K562 (cell line): ENCODE data around the gene RASGRP1. TPM values are rescaled to one million over a fixed set of nuclear protein-coding genes. Genes with fewer than 3 reads are reported as not detected.

Source experiments
- ATAC-seq: fragments of 200-7000 bp; cut with Tn5 transposase; 3 replicates; pipeline ENCODE4 v1.9.1; 2020; ENCODE audit warnings: moderate library complexity
- BruUV-seq: library from RNA; stranded (reverse); fragments of 400-500 nt; replicated peaks from 2 replicates; lab custom pipeline; 2021; lab: Mats Ljungman, UMichigan
- CTCF ChIA-PET: fragments of 300-600 bp; formaldehyde crosslinking; extraction: SDS; loops from one replicate; lab custom pipeline; 2021; ENCODE audit warnings: low intra/inter-chr PET ratio; lab: Yijun Ruan, JAX
- POLR2A ChIA-PET: fragments of 300-600, 350-650 bp; sonication (Branson Sonifier 250); formaldehyde crosslinking; extraction: SDS; loops from one replicate; lab custom pipeline; 2021; ENCODE audit warnings: antibody characterized with exemption, inconsistent platforms; lab: Yijun Ruan, JAX
- DNase-seq, 4 experiments: peaks; one replicate each; pipeline versions ENCODE4 v3.0.0 to v3.0.0-alpha.2; 2011 to 2018; ENCODE audit warnings: low spot score in 3 of 4, mixed read lengths in 3 of 4; ENCODE audit errors: extremely low read depth in 1 of 4
- FAIRE-seq: peaks from 2 replicates; lab custom pipeline; 2011; peaks lifted over from hg19 to GRCh38; lab: Jason Lieb, UNC
- H2AFZ ChIP-seq: 2 replicates; pipeline ENCODE4 v1.6.0; 2011; ENCODE audit warnings: low read depth, low read length, control low read depth, inconsistent platforms
- H3K27ac ChIP-seq: fragments of 200-600 bp; 3 replicates; pipeline ENCODE4 v1.8.0; 2011; ENCODE audit warnings: low read depth, mild to moderate bottlenecking, control low read depth, inconsistent platforms, low read length, moderate library complexity, mixed read lengths; ENCODE audit errors: extremely low read depth
- H3K27me3 ChIP-seq, 2 experiments: fragments of 300-600 bp in 1 of 2; 2 replicates in 1 of 2; 3 replicates in 1 of 2; pipeline versions ENCODE4 v1.6.0 to v1.8.0; 2011; ENCODE audit warnings: inconsistent platforms in 2 of 2, low read length in 2 of 2, mild to moderate bottlenecking in 1 of 2, mixed read lengths in 1 of 2, moderate library complexity in 1 of 2; ENCODE audit not compliant: control insufficient read depth in 2 of 2, insufficient read depth in 2 of 2
- H3K36me3 ChIP-seq: fragments of 300-600 bp; 3 replicates; pipeline ENCODE4 v1.8.0; 2011; ENCODE audit warnings: mild to moderate bottlenecking, low read length, inconsistent platforms; ENCODE audit not compliant: control insufficient read depth, insufficient read depth
- H3K4me1 ChIP-seq, 2 experiments: fragments of 200-600 bp in 1 of 2; replicated peaks in 1 of 2; 2 replicates in 1 of 2; 3 replicates in 1 of 2; pipeline versions ENCODE4 v1.5.1 to v1.8.0; 2011; ENCODE audit warnings: inconsistent platforms in 2 of 2, low read length in 2 of 2, mild to moderate bottlenecking in 1 of 2, mixed read lengths in 1 of 2, moderate library complexity in 1 of 2; ENCODE audit not compliant: control insufficient read depth in 2 of 2, insufficient read depth in 2 of 2
- H3K4me2 ChIP-seq: 2 replicates; pipeline ENCODE4 v1.6.1; 2011; ENCODE audit warnings: low read length, control low read depth, inconsistent platforms, mixed read lengths; ENCODE audit not compliant: insufficient read depth
- H3K4me3 ChIP-seq: fragments of 200-600 bp; sonication (generic), shearing (Covaris generic); 2 replicates; pipeline ENCODE4 v1.5.1; 2016; ENCODE audit warnings: control low read depth, inconsistent platforms
- H3K79me2 ChIP-seq: fragments of 200-600 bp; 3 replicates; pipeline ENCODE4 v1.8.0; 2011; ENCODE audit warnings: low read length, inconsistent platforms; ENCODE audit not compliant: control insufficient read depth, insufficient read depth
- H3K9ac ChIP-seq, 2 experiments: 2 replicates each; pipeline versions ENCODE4 v1.6.0 to v1.6.1; 2011; ENCODE audit warnings: low read depth in 2 of 2, low read length in 2 of 2, control low read depth in 1 of 2, inconsistent platforms in 1 of 2, mild to moderate bottlenecking in 1 of 2, mixed read lengths in 1 of 2; ENCODE audit not compliant: insufficient read depth in 1 of 2
- H3K9me1 ChIP-seq: one replicate; pipeline ENCODE4 v1.6.0; 2011; ENCODE audit warnings: inconsistent platforms, mild to moderate bottlenecking, low read length, moderate library complexity; ENCODE audit not compliant: control insufficient read depth, insufficient read depth
- H3K9me3 ChIP-seq: replicated peaks from 2 replicates; pipeline ENCODE4 v1.5.1; 2011; ENCODE audit warnings: low read depth, low read length, inconsistent platforms; ENCODE audit not compliant: control insufficient read depth, insufficient read depth
- H4K20me1 ChIP-seq: replicated peaks from 2 replicates; pipeline ENCODE4 v1.6.1; 2011; ENCODE audit warnings: low read length, inconsistent platforms, mixed read lengths; ENCODE audit not compliant: control insufficient read depth, insufficient read depth
- E2F1 ChIP-seq: sonication (generic); formaldehyde crosslinking; IDR thresholded peaks from 2 replicates; pipeline ENCODE4 v1.8.1; 2023; ENCODE audit warnings: mild to moderate bottlenecking, missing genetic modification reagents, moderate library complexity
- ELF4 ChIP-seq: fragments of 450-650 bp; formaldehyde crosslinking; IDR thresholded peaks from 2 replicates; pipeline ENCODE4 v1.4.0; 2022; ENCODE audit warnings: missing genetic modification characterization
- GTF3C2 ChIP-seq: IDR thresholded peaks from 3 replicates; pipeline ENCODE4 v1.6.1; 2011; ENCODE audit warnings: borderline replicate concordance, mild to moderate bottlenecking, moderate library complexity; ENCODE audit not compliant: insufficient read length; ENCODE audit errors: extremely low read depth
- NFE2 ChIP-seq: IDR thresholded peaks from 2 replicates; pipeline ENCODE4 v1.6.1; 2014; ENCODE audit warnings: antibody characterized with exemption, low read depth
- NONO ChIP-seq, 2 experiments: fragments of 200-400 bp in 1 of 2; fragments of 450-650 bp in 1 of 2; formaldehyde crosslinking in 1 of 2; IDR thresholded peaks; 2 replicates each; pipeline ENCODE4 v1.6.1; 2017; ENCODE audit warnings: low read depth in 2 of 2, mild to moderate bottlenecking in 2 of 2, moderate library complexity in 2 of 2, low read length in 1 of 2
- SMAD1 ChIP-seq: fragments of 150-350 bp; IDR thresholded peaks from 2 replicates; pipeline ENCODE4 v1.6.1; 2014; ENCODE audit warnings: low read length, low read depth; ENCODE audit not compliant: partially characterized antibody
- THAP12 ChIP-seq: fragments of 250-450 bp; sonication (Bioruptor Pico); IDR thresholded peaks from 2 replicates; pipeline ENCODE4 v1.9.0; 2021; ENCODE audit warnings: mild to moderate bottlenecking, inconsistent platforms
- U2AF2 ChIP-seq: fragments of 200-400 bp; formaldehyde crosslinking; optimal IDR thresholded peaks from 2 replicates; pipeline ENCODE3; 2017; ENCODE audit warnings: low read depth, mild to moderate bottlenecking, low read length
- ZNF146 ChIP-seq: IDR thresholded peaks from one replicate; pipeline ENCODE4 v1.6.1; 2018; ENCODE audit warnings: missing compliant biosample characterization; ENCODE audit not compliant: unreplicated experiment
- ZNF512 ChIP-seq: IDR thresholded peaks from 2 replicates; pipeline ENCODE4 v1.6.1; 2016; ENCODE audit warnings: missing genetic modification characterization, missing compliant biosample characterization
- WGBS: fragments of 100-300 bp; shearing (Covaris generic); methylation state at CpG from one replicate; pipeline ENCODE4 v1.1.6; 2016; ENCODE audit warnings: low coverage, mixed read lengths; ENCODE audit not compliant: insufficient coverage; ENCODE audit errors: missing lambda C conversion rate; 5-methylcytosine and 5-hydroxymethylcytosine counted together
- in situ Hi-C: fragments of 300-500 bp; cut with MboI; formaldehyde crosslinking; loops from 4 replicates; pipeline ENCODE4 v1.15.0; 2018; ENCODE audit warnings: inconsistent platforms, mixed read lengths
- intact Hi-C: fragments of 100-400 bp; cut with micrococcal nuclease; formaldehyde crosslinking; loops from 2 replicates; pipeline ENCODE4 v1.14.2; 2022
- polyA plus RNA-seq, 8 experiments: library from polyadenylated mRNA; depleted of rRNA in 4 of 8; stranded (reverse) in 5 of 8; unstranded in 3 of 8; fragments of >200 nt; fragmentation: Nextera tagmentation in 2 of 8; fragmentation: Illumina TruSeq in 1 of 8; extraction: Ambion mirVana in 2 of 8; extraction: Trizol in 1 of 8; gene quantifications; 2 replicates each; pipeline versions ENCODE4 v1.2.1 to v1.2.3, GENCODE V29; 2011 to 2014; ENCODE audit warnings: inconsistent platforms in 1 of 8, missing spikeins in 1 of 8
- total RNA-seq, 7 experiments: library from RNA; depleted of rRNA in 6 of 7; stranded (reverse); fragments of >200 nt in 6 of 7; fragmentation: Illumina TruSeq in 2 of 7; extraction: Trizol in 2 of 7; gene quantifications; 2 replicates each; pipeline versions ENCODE4 v1.2.1 to v1.2.3, GENCODE V29; 2011 to 2021; ENCODE audit warnings: low replicate concordance in 1 of 7

Gene RASGRP1
- total and polyA plus RNA-seq, 9 of the 15 experiments (the other 6 are each of a cell fraction or from before 2014, with no cell fraction given): 0.14 to 0.72 (median 0.31) TPM

- TF ChIP-seq ZNF146 (CRISPR knock-in tag) (no peak), ELF4 (CRISPR knock-in tag) (no peak), U2AF2 (no peak), SMAD1 (no peak), NONO (IDR thresholded peaks at IDR 0.05; ENCODE audit: low read depth in 2 of 2, low read length in 1 of 2) (no peak)
These were observed 99.9 kb downstream of the RASGRP1 start (continued) for GRCh38 chr15:38464675-38465074.

GRCh38 chr15:38463893-38464292 is 100.7 kb downstream of the RASGRP1 start:
- FAIRE-seq (no peak), ATAC-seq (no peak), DNase-seq (no peak)
- no peaks in the 10 kb centered on the region for H3K9me3 ChIP-seq
- H3K36me3 ChIP-seq: peaks cover 19% of the 10 kb centered on the region; the same call in 2 of the 3 replicates
- H3K9ac ChIP-seq: no peak overlapping the region
- H3K79me2 ChIP-seq: peaks cover 53% of the 10 kb centered on the region
- no peaks in the 10 kb centered on the region for H3K9me1 ChIP-seq
- in situ Hi-C loops: no loop called here
- no peaks in the 10 kb centered on the region; the same call in 1 of the 2 replicates for H4K20me1 ChIP-seq
- H3K4me2 ChIP-seq: no peak overlapping the region
- WGBS: 94% methylated on average over 3 of the region's 3 CpGs
- H2AFZ ChIP-seq: no peak overlapping the region
- no TSS peak for BruUV-seq
- peaks cover 0 to 3% of the 10 kb centered on the region in 2 experiments; a peak in 1 of 5 replicates for H3K4me1 ChIP-seq
- no peak overlapping the region for H3K27ac ChIP-seq
- CTCF ChIA-PET: no interaction called here
- POLR2A ChIA-PET: interaction anchor here (0.6 to 3.8 kb wide), 5 partner anchors 8 to 469 kb away, joined by 3 to 14 read pairs (median 5); partner anchors contain the start of gene FAM98B
- H3K27me3 ChIP-seq: no peaks in the 10 kb centered on the region
- intact Hi-C loops: no loop called here
- TF ChIP-seq THAP12: no peak
- no peak for TF ChIP-seq NFE2
- TF ChIP-seq E2F1 (CRISPR knock-in tag): no peak
- TF ChIP-seq GTF3C2: no peak
- TF ChIP-seq ZNF512 (tag): no peak
- no peak overlapping the region for H3K4me3 ChIP-seq
